B cell (primary cell): ENCODE measurements around the gene XXYLT1. TPM values are rescaled to one million over a fixed set of nuclear protein-coding genes. Genes with fewer than 3 reads are reported as not detected.

Experiments
- ATAC-seq: fragments of 200-7000 bp; cut with Tn5 transposase; one replicate; pipeline ENCODE4 v1.10.0; 2021; ENCODE audit warnings: low read depth, mild to moderate bottlenecking, moderate number of reproducible peaks, moderate library complexity
- CTCF ChIA-PET: fragments of 350-600 bp; sonication (Branson Sonifier 250); formaldehyde crosslinking; loops from one replicate; lab custom pipeline; 2021; ENCODE audit warnings: antibody characterized with exemption, inconsistent platforms; lab: Charles Lee
- POLR2A ChIA-PET: fragments of 350-600 bp; sonication (Branson Sonifier 250); formaldehyde crosslinking; loops from one replicate; lab custom pipeline; 2021; ENCODE audit warnings: antibody characterized with exemption; lab: Charles Lee
- DNase-seq: peaks from one replicate; pipeline ENCODE4 v3.0.0; 2013
- H2AFZ ChIP-seq: 2 replicates; pipeline ENCODE4 v1.6.1; 2012; ENCODE audit warnings: mild to moderate bottlenecking, low read depth, low read length; ENCODE audit not compliant: insufficient read depth, poor library complexity, severe bottlenecking
- H3K27ac ChIP-seq, 2 donors: 1 replicate in 1 of 2; 2 replicates in 1 of 2; pipeline ENCODE4 v1.5.1; 2012 to 2013; ENCODE audit warnings: low read length in 2 of 2, mild to moderate bottlenecking in 2 of 2, moderate library complexity in 1 of 2
- H3K27me3 ChIP-seq, 4 experiments: fragments of 200-600 bp in 1 of 4; sonication (generic) in 1 of 4; replicated peaks in 1 of 4; 1 replicate in 2 of 4; 2 replicates in 2 of 4; pipeline versions ENCODE4 v1.6.1 to v1.7.0; 2013 to 2016; ENCODE audit warnings: low read length in 3 of 4, mild to moderate bottlenecking in 2 of 4, mixed read lengths in 1 of 4, moderate library complexity in 1 of 4; ENCODE audit not compliant: insufficient read depth in 4 of 4, control insufficient read depth in 3 of 4; ENCODE audit errors: control extremely low read depth in 1 of 4
- H3K36me3 ChIP-seq, 2 experiments: replicated peaks in 1 of 2; 1 replicate in 1 of 2; 2 replicates in 1 of 2; pipeline versions ENCODE4 v1.6.1 to v1.7.1; 2013; ENCODE audit warnings: low read length in 1 of 2; ENCODE audit not compliant: insufficient read depth in 2 of 2, control insufficient read depth in 1 of 2; ENCODE audit errors: control extremely low read depth in 1 of 2, extremely low read depth in 1 of 2
- H3K4me1 ChIP-seq, 2 donors: fragments of 200-600 bp in 1 of 2; sonication (generic) in 1 of 2; 1 replicate in 1 of 2; 2 replicates in 1 of 2; pipeline versions ENCODE4 v1.5.1 to v1.6.1; 2013 to 2017; ENCODE audit warnings: low read length in 2 of 2; ENCODE audit not compliant: control insufficient read depth in 2 of 2, insufficient read depth in 2 of 2
- H3K4me2 ChIP-seq: replicated peaks from 2 replicates; pipeline ENCODE3; 2012; ENCODE audit warnings: mild to moderate bottlenecking, low read depth, low read length; ENCODE audit not compliant: poor library complexity, severe bottlenecking
- H3K4me3 ChIP-seq, 5 experiments: fragments of 200-600 bp in 1 of 5; sonication (generic) in 1 of 5; 1 replicate in 3 of 5; 2 replicates in 2 of 5; pipeline versions ENCODE4 v1.5.1 to v1.7.0; 2011 to 2016; ENCODE audit warnings: low read length in 4 of 5, mild to moderate bottlenecking in 4 of 5, low read depth in 2 of 5, control low read depth in 1 of 5, moderate library complexity in 1 of 5; ENCODE audit not compliant: insufficient read depth in 1 of 5; ENCODE audit errors: control extremely low read depth in 1 of 5, extremely low read depth in 1 of 5
- H3K79me2 ChIP-seq: fragments of 200-600 bp; sonication (generic); one replicate; pipeline ENCODE4 v1.6.0; 2016; ENCODE audit warnings: low read length; ENCODE audit not compliant: control insufficient read depth, insufficient read depth
- H3K9ac ChIP-seq: fragments of 200-600 bp; sonication (generic); 2 replicates; pipeline ENCODE4 v1.6.1; 2017; ENCODE audit warnings: mild to moderate bottlenecking, low read length, moderate library complexity
- H3K9me3 ChIP-seq, 3 donors: one replicate each; pipeline versions ENCODE4 v1.6.1 to v1.7.1; 2013; ENCODE audit warnings: low read length in 2 of 3; ENCODE audit not compliant: control insufficient read depth in 2 of 3, insufficient read depth in 1 of 3; ENCODE audit errors: control extremely low read depth in 1 of 3
- H4K20me1 ChIP-seq: 2 replicates; pipeline ENCODE4 v1.6.0; 2012; ENCODE audit warnings: mild to moderate bottlenecking, low read length; ENCODE audit not compliant: insufficient read depth, control insufficient read depth, poor library complexity, severe bottlenecking
- H3K27ac Mint-ChIP-seq: one replicate; pipeline ENCODE4 v1.8.0; 2021; ENCODE audit warnings: mixed read lengths
- H3K27me3 Mint-ChIP-seq: one replicate; pipeline ENCODE4 v1.8.0; 2021; ENCODE audit warnings: mixed read lengths
- H3K4me1 Mint-ChIP-seq: one replicate; pipeline ENCODE4 v1.8.0; 2021; ENCODE audit warnings: mixed read lengths
- H3K4me3 Mint-ChIP-seq: one replicate; pipeline ENCODE4 v1.8.0; 2021; ENCODE audit warnings: mixed read lengths
- H3K9me3 Mint-ChIP-seq: one replicate; pipeline ENCODE4 v1.8.0; 2022; ENCODE audit warnings: mixed read lengths; ENCODE audit not compliant: insufficient read depth
- CTCF ChIP-seq: fragments of 200-600 bp; IDR thresholded peaks from one replicate; pipeline ENCODE4 v1.8.0; 2022; ENCODE audit warnings: antibody characterized with exemption, mild to moderate bottlenecking
- WGBS: methylation state at CpG from one replicate; pipeline ENCODE4 v1.1.5; 2013; ENCODE audit warnings: missing lambda C conversion rate; ENCODE audit not compliant: insufficient coverage; 5-methylcytosine and 5-hydroxymethylcytosine counted together
- intact Hi-C: fragments of 100-400 bp; cut with micrococcal nuclease; formaldehyde crosslinking; loops from one replicate; pipeline ENCODE4 v1.10.0; 2022
- polyA plus RNA-seq: library from polyadenylated mRNA; depleted of rRNA; stranded (reverse); fragments of >200 nt; gene quantifications from 2 replicates; pipeline ENCODE4 v1.2.3, GENCODE V29; 2012
- total RNA-seq, 2 donors: library from RNA; stranded (reverse); fragments of 120-200 nt in 1 of 2; gene quantifications; 1 replicate in 1 of 2; 2 replicates in 1 of 2; pipeline versions ENCODE4 v1.2.3 to v1.2.4, GENCODE V29; 2013 to 2022

The XXYLT1 gene
- total and polyA plus RNA-seq, 2 donors (not counting 1 experiment from before 2014, with no cell fraction given), result 2.6 to 11.2 TPM

GRCh38 chr3:195256639-195257453, 14.1 kb downstream of the XXYLT1 start:
- Mint-ChIP-seq H3K4me1 (peaks cover 26% of the 10 kb centered on the region), H3K9me3 (no peaks in the 10 kb centered on the region), H3K4me3 (no peak overlapping the region), H3K27me3 (no peaks in the 10 kb centered on the region), H3K27ac (peak overlapping the region; percentile 59)
- WGBS, result 97% methylated on average over 19 of the region's 19 CpGs
- no peak for TF ChIP-seq CTCF
- H3K9me3 ChIP-seq, result no peaks in the 10 kb centered on the region
- DNase-seq (no peak), ATAC-seq (no peak)
- no peak overlapping the region for H3K27ac ChIP-seq
- no peaks in the 10 kb centered on the region for H3K27me3 ChIP-seq
- no peak overlapping the region for H3K9ac ChIP-seq
- no peak overlapping the region for H2AFZ ChIP-seq
- intact Hi-C loops, result loop anchor here (5.0 kb wide), 1 partner anchor 110 kb away; no protein-coding TSS in a partner anchor
- no peak overlapping the region for H3K4me3 ChIP-seq
- no peaks in the 10 kb centered on the region for H4K20me1 ChIP-seq
- no peaks in the 10 kb centered on the region for H3K79me2 ChIP-seq
- H3K4me2 ChIP-seq, result no peak overlapping the region
- ChIA-PET CTCF (interaction anchor here (0.8 to 3.8 kb wide), 9 partner anchors 14 to 575 kb away, joined by 3 to 39 read pairs (median 3); partner anchors contain the start of gene XXYLT1), POLR2A (interaction anchor here (1.0 kb wide), 1 partner anchor 571 kb away, joined by 3 read pairs; the partner anchor contains the start of gene FAM43A)
- H3K4me1 ChIP-seq, result peaks cover 16 to 23% of the 10 kb centered on the region in 2 donors
- H3K36me3 ChIP-seq, result no peaks in the 10 kb centered on the region
